C4-2B (cell line): ENCODE data around the gene LRRC42.

Experiments
- H3K27ac ChIP-seq: fragments of 450-650 bp; 2 replicates; pipeline ENCODE4 v1.5.1; 2017
- CTCF ChIP-seq: fragments of 450-650 bp; conservative IDR thresholded peaks from 2 replicates; pipeline ENCODE4 v1.5.1; 2017; ENCODE audit warnings: mild to moderate bottlenecking
- ZFX ChIP-seq: fragments of 450-650 bp; IDR thresholded peaks from 2 replicates; pipeline ENCODE4 v1.6.1; 2017

Gene LRRC42

GRCh38 chr1:53929246-53929960 lies 16.7 kb upstream of the LRRC42 start:
- TF ChIP-seq CTCF (no peak), ZFX (no peak)
- H3K27ac ChIP-seq = no peak overlapping the region

GRCh38 chr1:53930932-53931331 lies 15.2 kb upstream of the LRRC42 start:
- no peak overlapping the region for H3K27ac ChIP-seq
- TF ChIP-seq ZFX (no peak), CTCF (no peak)

GRCh38 chr1:53931523-53931922 lies 14.6 kb upstream of the LRRC42 start:
- no peak for TF ChIP-seq CTCF
- TF ChIP-seq ZFX = no peak

GRCh38 chr1:53934170-53934765 lies 11.9 kb upstream of the LRRC42 start:
- H3K27ac ChIP-seq = no peak overlapping the region
- TF ChIP-seq CTCF (no peak), ZFX (no peak)

More at GRCh38 chr1:53931523-53931922, 14.6 kb upstream of the LRRC42 start:
- H3K27ac ChIP-seq = no peak overlapping the region

- no peak for TF ChIP-seq ZFX
- no peak for TF ChIP-seq CTCF
- no peak overlapping the region for H3K27ac ChIP-seq
Measured at GRCh38 chr1:53936430-53936829, 9.7 kb upstream of the LRRC42 start.

- H3K27ac ChIP-seq = no peak overlapping the region
Measured at GRCh38 chr1:53938136-53938830, 7.9 kb upstream of the LRRC42 start.

More at GRCh38 chr1:53938136-53938830, 7.9 kb upstream of the LRRC42 start:
- TF ChIP-seq CTCF = no peak
- no peak for TF ChIP-seq ZFX
